Thyroid gland (tissue), 4 donors: ENCODE data around the gene NFATC4.

Source experiments
- POLR2A ChIP-seq, 2 donors: fragments of 450-650 bp; IDR thresholded peaks; one replicate each; pipeline ENCODE4 v1.6.1; 2017; ENCODE audit warnings: antibody characterized with exemption in 2 of 2, mild to moderate bottlenecking in 2 of 2, moderate library complexity in 1 of 2
- TF ChIP-seq, protein P1 (sequence below), 6 experiments: fragments of 200-600 bp in 3 of 6; fragments of 450-650 bp in 3 of 6; sonication (generic) in 3 of 6; IDR thresholded peaks; one replicate each; pipeline ENCODE4 v1.5.1; 2016 to 2019; ENCODE audit warnings: antibody characterized with exemption in 6 of 6, mild to moderate bottlenecking in 2 of 6, inconsistent platforms in 1 of 6, moderate library complexity in 1 of 6

DNA sequence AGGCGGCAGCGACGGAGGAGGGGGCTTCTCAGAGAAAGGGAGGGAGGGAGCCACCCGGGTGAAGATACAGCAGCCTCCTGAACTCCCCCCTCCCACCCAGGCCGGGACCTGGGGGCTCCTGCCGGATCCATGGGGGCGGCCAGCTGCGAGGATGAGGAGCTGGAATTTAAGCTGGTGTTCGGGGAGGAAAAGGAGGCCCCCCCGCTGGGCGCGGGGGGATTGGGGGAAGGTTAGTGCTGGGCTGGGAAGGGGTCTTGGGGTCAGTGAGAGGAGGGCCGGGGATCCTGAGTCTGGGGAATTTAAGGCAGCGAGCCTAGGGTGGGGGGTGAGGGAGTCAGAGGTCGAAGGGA, 203 bp downstream of the NFATC4 start:
- TF ChIP-seq, protein P1, sequence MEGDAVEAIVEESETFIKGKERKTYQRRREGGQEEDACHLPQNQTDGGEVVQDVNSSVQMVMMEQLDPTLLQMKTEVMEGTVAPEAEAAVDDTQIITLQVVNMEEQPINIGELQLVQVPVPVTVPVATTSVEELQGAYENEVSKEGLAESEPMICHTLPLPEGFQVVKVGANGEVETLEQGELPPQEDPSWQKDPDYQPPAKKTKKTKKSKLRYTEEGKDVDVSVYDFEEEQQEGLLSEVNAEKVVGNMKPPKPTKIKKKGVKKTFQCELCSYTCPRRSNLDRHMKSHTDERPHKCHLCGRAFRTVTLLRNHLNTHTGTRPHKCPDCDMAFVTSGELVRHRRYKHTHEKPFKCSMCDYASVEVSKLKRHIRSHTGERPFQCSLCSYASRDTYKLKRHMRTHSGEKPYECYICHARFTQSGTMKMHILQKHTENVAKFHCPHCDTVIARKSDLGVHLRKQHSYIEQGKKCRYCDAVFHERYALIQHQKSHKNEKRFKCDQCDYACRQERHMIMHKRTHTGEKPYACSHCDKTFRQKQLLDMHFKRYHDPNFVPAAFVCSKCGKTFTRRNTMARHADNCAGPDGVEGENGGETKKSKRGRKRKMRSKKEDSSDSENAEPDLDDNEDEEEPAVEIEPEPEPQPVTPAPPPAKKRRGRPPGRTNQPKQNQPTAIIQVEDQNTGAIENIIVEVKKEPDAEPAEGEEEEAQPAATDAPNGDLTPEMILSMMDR (IDR thresholded peaks at IDR 0.05) = no peak
- no peak for TF ChIP-seq POLR2A (IDR thresholded peaks at IDR 0.05)
